IgD-negative memory B cell (primary cell): ENCODE measurements around the gene LRRC17. TPM values are rescaled to one million over a fixed set of nuclear protein-coding genes. Genes with fewer than 3 reads are reported as not detected.

Source experiments
- H3K27ac Mint-ChIP-seq, 3 donors: one replicate each; pipeline ENCODE4 v1.8.0; 2020 to 2022; ENCODE audit warnings: mild to moderate bottlenecking in 3 of 3, mixed read lengths in 3 of 3, moderate library complexity in 1 of 3
- H3K27me3 Mint-ChIP-seq: one replicate; pipeline ENCODE4 v1.8.0; 2021; ENCODE audit warnings: mixed read lengths
- H3K36me3 Mint-ChIP-seq: one replicate; pipeline ENCODE4 v1.8.0; 2020; ENCODE audit warnings: mild to moderate bottlenecking, mixed read lengths
- H3K4me1 Mint-ChIP-seq, 3 donors: one replicate each; pipeline ENCODE4 v1.8.0; 2020 to 2022; ENCODE audit warnings: mixed read lengths in 3 of 3, mild to moderate bottlenecking in 1 of 3
- H3K4me3 Mint-ChIP-seq, 4 donors: one replicate each; pipeline ENCODE4 v1.8.0; 2020 to 2022; ENCODE audit warnings: mild to moderate bottlenecking in 4 of 4, mixed read lengths in 4 of 4, moderate library complexity in 3 of 4
- H3K9me3 Mint-ChIP-seq, 3 donors: one replicate each; pipeline ENCODE4 v1.8.0; 2020 to 2021; ENCODE audit warnings: mixed read lengths in 3 of 3, mild to moderate bottlenecking in 1 of 3
- polyA plus RNA-seq: library from polyadenylated mRNA; unstranded; fragments of 300-500 nt; fragmentation: Illumina TruSeq; gene quantifications from one replicate; pipeline ENCODE4 v1.2.3, GENCODE V29; 2021

Gene LRRC17, protein sequence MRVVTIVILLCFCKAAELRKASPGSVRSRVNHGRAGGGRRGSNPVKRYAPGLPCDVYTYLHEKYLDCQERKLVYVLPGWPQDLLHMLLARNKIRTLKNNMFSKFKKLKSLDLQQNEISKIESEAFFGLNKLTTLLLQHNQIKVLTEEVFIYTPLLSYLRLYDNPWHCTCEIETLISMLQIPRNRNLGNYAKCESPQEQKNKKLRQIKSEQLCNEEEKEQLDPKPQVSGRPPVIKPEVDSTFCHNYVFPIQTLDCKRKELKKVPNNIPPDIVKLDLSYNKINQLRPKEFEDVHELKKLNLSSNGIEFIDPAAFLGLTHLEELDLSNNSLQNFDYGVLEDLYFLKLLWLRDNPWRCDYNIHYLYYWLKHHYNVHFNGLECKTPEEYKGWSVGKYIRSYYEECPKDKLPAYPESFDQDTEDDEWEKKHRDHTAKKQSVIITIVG
- polyA plus RNA-seq = not detected

DNA sequence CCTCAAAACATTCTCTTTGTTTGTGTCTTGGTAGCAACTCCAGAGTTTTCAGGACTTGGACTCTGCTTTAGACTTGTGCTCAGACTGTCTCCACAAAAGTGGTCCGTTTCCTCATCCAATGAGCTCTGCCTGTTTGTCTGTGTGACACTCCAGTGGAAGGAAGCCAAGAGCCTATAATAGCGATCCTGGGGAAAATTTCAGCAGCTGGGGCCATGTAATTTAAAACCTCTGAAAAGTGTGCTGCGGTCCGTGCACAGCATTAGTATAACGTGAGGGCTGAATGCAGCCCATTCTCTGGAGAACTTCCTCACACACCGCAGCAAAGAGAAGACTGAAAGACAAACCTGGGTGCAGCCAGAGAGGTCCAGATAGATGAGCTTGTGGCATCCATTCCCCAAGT is at the start of gene LRRC17:
Gene LRRC17 (plus strand): TSS at position 259 of the 400 bp plus-strand sequence. CDS start 20,914 bp downstream, outside the sequence.
- Mint-ChIP-seq H3K9me3 (no peaks in the 10 kb centered on the region), H3K4me1 (peaks cover 0 to 4% (median 0%) of the 10 kb centered on the region in 3 donors), H3K36me3 (peaks cover 5% of the 10 kb centered on the region), H3K27ac (no peak within 1 kb of the TSS), H3K4me3 (peak within 1 kb of the TSS in 1 of 4 donors; percentile 63), H3K27me3 (peaks cover 1% of the 10 kb centered on the region)

DNA sequence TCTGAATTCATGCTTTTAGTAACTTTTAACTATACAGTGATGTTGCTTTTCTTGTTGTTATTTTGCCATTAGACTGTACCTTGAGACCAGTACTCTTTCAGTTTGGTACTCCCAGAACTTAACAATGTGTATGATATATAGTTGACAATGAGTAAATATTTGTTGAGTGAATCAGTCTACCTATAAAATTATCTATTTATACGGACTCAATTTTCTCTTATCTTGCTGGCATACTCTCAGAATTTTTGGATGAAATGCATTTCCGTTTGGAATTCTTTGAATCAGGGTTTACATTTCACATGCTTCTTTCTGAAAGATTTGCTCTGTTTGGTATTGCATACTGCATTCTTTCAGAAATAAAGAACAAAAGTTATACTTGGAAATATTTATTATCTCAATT is 47.8 kb upstream of the LRRC17 start:
- Mint-ChIP-seq H3K9me3 (no peaks in the 10 kb centered on the region), H3K4me1 (peaks cover 0 to 2% (median 2%) of the 10 kb centered on the region in 3 donors), H3K36me3 (no peaks in the 10 kb centered on the region), H3K27me3 (no peaks in the 10 kb centered on the region), H3K27ac (no peak overlapping the region), H3K4me3 (no peak overlapping the region)

DNA sequence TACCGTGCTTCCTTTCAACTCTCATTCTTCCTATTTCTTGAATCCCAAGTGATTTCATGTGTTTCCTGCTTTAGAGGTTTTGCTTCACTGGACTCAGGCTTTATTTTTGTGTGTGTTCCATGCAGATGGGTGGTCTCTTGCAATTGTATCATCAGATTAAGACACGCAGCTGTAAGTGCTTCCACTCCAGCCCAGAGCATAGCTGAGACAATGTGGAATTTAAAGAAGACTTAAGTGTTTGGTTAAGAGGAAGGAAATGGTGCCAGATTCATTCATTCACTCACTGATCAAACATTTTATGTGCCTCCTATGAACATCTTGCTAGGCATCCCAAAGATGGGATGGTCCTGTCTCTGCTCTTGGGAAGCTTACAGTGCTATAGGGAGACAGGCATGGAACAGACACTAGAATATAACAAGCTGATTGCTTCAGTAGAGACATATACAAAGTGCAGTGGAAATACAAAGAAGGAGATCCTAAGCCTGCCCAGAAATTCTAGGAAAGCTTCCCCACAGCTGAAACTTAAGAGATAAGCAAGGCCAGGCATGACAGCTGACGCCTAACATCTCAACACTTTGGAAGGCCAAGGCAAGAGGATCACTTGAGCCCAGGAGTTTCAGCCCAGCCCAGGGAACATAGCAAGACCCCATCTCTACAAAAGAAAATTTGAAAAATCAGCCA is 46.1 kb upstream of the LRRC17 start:
- H3K27me3 Mint-ChIP-seq = no peaks in the 10 kb centered on the region

DNA sequence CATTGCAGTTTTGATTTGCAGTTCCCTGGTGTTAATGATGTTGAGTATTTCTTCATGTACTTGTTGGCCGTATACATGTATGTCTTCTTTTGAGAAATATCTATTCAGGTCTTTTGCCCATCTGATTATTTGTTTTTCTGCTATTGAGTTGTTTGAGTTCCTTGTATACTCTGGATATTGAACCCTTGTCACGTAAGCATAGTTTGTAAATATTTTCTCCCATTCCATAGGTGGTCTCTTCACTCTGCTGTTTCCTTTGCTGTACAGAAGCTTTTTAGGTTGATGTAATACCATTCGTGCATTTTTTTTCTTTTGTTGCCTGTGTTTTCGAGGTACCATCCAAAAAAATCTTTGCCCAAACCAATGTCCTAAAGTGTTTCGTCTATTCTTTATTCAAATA is 43.6 kb upstream of the LRRC17 start:
- peaks cover 0 to 4% (median 2%) of the 10 kb centered on the region in 3 donors for H3K4me1 Mint-ChIP-seq
- H3K27ac Mint-ChIP-seq = no peak overlapping the region
- H3K36me3 Mint-ChIP-seq = peaks cover 5% of the 10 kb centered on the region
- H3K9me3 Mint-ChIP-seq = peaks cover 0 to 2% (median 0%) of the 10 kb centered on the region in 3 donors
- H3K4me3 Mint-ChIP-seq = no peak overlapping the region
- H3K27me3 Mint-ChIP-seq = no peaks in the 10 kb centered on the region

More for the DNA sequence above, 46.1 kb upstream of the LRRC17 start:
- peaks cover 4% of the 10 kb centered on the region for H3K36me3 Mint-ChIP-seq
- H3K27ac Mint-ChIP-seq = no peak overlapping the region
- H3K4me1 Mint-ChIP-seq = peaks cover 0 to 2% (median 2%) of the 10 kb centered on the region in 3 donors
- peaks cover 0 to 2% (median 0%) of the 10 kb centered on the region in 3 donors for H3K9me3 Mint-ChIP-seq
- H3K4me3 Mint-ChIP-seq = no peak overlapping the region

DNA sequence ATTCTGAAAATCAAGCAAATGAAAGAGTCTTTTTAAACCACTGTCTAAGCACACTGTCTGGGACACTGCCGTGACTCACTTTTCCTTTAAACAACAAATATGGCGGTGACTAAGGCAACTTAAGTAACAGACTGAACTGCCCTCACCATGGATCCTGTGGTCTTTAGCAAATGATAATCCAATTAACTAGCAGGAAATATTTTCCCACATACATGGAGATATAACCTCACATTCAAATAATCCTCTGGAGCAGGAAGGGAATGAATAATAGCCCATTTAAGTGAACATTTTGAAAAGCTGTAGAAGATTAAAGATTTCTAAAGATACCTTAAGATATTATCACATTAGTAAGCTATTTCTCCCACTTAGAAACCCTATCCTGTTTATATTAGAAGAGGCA is 40.3 kb upstream of the LRRC17 start:
- H3K27me3 Mint-ChIP-seq = no peaks in the 10 kb centered on the region
- peaks cover 0 to 2% (median 0%) of the 10 kb centered on the region in 3 donors for H3K4me1 Mint-ChIP-seq
- H3K9me3 Mint-ChIP-seq = peaks cover 0 to 2% (median 0%) of the 10 kb centered on the region in 3 donors
- H3K4me3 Mint-ChIP-seq = no peak overlapping the region
- no peak overlapping the region for H3K27ac Mint-ChIP-seq
- peaks cover 8% of the 10 kb centered on the region for H3K36me3 Mint-ChIP-seq

DNA sequence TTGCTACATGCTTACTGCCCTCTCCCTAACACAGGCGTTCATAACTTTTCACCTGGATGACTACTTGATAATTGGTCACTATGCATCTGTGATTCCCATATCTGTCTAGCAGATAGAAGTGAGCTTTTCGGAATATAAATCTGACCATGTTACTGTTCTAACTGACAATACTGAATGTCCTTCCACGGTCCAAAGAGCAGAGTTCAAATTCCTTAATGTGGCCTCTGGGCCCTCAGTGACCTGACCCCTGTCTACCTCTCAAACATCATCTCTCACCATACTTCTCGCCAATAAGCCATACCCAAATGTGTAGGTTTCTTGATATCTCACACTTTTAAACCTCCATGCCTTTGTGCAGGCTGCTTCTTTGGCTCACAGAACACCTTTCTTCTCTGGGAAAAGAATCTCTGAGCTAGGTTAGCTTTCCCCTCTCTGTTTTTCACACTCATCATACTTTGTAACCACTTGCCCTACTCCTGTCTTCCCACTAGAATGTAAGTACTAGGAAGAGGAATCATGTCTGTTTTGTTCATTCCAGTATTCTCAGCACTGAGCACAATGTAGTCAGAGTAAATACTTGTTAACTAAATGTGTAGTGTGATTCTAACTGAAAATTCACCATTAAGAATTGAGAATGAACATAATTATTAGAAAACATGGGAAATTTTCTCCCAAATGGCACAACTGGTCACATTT is 39.2 kb upstream of the LRRC17 start:
- H3K36me3 Mint-ChIP-seq = peaks cover 8% of the 10 kb centered on the region
- no peak overlapping the region for H3K27ac Mint-ChIP-seq
- H3K4me3 Mint-ChIP-seq = no peak overlapping the region
- no peaks in the 10 kb centered on the region for H3K27me3 Mint-ChIP-seq
- peaks cover 0 to 2% (median 0%) of the 10 kb centered on the region in 3 donors for H3K9me3 Mint-ChIP-seq
- H3K4me1 Mint-ChIP-seq = peaks cover 0 to 2% (median 0%) of the 10 kb centered on the region in 3 donors

DNA sequence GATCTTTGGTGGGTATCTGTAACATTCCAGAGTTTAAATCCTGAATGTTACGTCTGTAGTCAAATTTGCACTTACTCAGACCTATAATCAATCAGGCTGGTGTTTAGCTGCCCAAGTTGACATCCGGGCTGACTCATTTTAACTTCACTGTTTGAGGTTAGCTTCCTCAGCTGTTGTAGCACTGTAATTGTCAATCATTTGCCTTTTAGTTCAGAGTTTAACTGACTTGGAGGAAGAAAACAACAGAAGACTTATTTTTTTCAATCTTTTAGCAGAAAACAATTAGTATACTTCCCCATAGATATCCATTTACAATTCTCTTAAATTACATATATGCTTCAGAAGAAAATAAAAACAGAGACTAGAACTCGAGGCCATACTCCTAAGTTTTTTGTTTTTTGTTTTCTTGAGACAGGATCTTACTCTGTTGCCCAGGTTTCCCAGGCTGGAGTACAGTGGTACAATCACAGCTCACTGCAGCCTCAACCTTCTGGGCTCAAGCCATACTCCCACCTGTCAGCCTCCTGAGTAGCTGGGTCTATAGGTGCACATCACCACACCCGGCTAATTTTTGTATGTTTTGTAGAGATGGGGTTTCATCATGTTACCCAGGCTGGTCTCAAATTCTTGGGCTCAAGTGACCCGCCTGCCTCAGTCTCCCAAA is 38.5 kb upstream of the LRRC17 start:
- Mint-ChIP-seq H3K36me3 (peaks cover 8% of the 10 kb centered on the region), H3K4me1 (peaks cover 0 to 2% (median 0%) of the 10 kb centered on the region in 3 donors), H3K9me3 (peaks cover 0 to 2% (median 0%) of the 10 kb centered on the region in 3 donors), H3K27me3 (no peaks in the 10 kb centered on the region), H3K27ac (no peak overlapping the region), H3K4me3 (no peak overlapping the region)

DNA sequence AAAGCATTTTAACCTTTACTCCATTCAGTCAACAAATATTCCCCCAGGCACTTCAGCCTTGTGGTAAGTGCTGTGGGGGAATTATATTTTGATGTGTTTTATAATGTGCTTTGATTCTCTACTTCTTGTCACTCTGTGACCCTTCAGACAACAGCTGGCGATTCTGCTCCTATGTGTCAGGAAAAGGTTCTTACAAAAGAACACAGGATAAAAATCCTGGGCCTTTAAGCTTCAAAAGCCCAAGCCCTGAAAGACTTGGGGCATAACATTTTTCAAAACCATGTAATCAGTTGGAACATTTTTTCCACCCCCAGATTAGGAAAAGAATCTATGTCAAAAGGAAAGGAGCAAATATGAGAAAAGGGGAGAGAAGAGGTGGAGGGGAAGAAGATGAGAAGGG is 37.8 kb upstream of the LRRC17 start:
- H3K4me1 Mint-ChIP-seq = peaks cover 0 to 2% (median 0%) of the 10 kb centered on the region in 3 donors
- peaks cover 0 to 2% (median 0%) of the 10 kb centered on the region in 3 donors for H3K9me3 Mint-ChIP-seq
- H3K4me3 Mint-ChIP-seq = no peak overlapping the region
- peak overlapping the region in 1 of 3 donors; percentile 44 for H3K27ac Mint-ChIP-seq
- peaks cover 8% of the 10 kb centered on the region for H3K36me3 Mint-ChIP-seq
- no peaks in the 10 kb centered on the region for H3K27me3 Mint-ChIP-seq

DNA sequence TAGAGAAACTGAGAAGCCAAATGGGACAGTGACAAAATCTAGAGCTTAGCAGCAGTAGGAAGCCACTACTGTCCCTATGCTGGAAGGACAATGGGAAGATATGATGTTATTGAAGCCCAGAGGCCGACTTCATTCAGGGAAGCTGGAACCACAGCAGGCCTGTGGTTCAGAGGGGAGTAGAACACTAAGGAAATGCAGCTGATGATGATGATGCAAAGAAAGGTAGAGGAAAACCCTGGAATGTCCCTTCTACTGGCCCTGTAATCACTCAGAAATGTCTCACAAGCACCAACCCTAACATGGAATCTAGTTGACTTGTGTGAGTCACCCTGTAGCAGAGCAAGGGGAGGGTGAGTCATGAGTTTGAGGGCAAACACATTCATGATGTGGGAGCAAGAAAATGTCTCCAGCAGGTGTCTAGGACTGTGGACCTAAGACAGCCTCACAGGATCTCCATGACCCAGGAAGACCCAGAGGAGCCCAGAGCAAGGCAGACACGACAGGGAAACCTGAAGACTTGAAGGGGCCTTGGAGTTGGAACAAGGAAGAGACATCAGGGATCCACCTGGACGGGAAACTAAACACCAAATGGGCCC is 37.0 kb upstream of the LRRC17 start:
- H3K27me3 Mint-ChIP-seq = peaks cover 1% of the 10 kb centered on the region
- peak overlapping the region in 1 of 3 donors; percentile 44 for H3K27ac Mint-ChIP-seq
- H3K4me3 Mint-ChIP-seq = no peak overlapping the region
- no peaks in the 10 kb centered on the region for H3K9me3 Mint-ChIP-seq
- peaks cover 0 to 2% (median 0%) of the 10 kb centered on the region in 3 donors for H3K4me1 Mint-ChIP-seq
- peaks cover 10% of the 10 kb centered on the region for H3K36me3 Mint-ChIP-seq

DNA sequence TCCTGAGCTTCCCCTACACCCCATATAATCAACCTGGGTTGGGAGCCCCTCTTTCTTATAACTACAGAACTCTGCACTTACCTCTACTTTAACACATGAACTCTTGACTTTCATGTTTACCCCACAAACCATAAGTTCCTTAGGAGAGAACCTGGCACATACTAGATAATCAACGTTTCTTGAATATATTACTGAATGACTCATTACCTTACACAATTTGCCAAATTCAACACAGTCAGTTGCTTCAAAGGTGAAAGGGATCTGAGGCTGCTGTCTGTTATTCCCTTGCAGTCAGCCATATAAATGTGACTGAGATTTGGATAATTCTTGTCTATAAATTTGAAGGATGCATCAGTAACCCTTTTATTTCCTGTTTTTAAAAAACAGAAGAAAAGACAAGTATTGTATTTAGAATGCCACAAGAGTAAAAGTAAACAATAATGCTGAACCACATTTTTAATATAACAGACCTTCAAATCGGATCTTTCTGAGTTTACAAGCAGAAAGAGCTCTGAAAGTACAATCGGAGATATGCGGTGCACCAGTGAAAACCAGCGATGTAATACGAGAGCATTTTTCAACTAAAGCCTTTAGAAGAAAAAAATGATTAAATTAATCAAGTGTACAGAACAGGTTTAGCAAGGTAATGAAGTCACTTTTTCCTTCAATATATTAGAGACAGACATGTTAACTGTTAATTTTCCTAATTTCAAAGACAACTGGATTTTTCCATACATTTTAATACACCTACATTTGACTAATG is 29.5 kb upstream of the LRRC17 start:
- Mint-ChIP-seq H3K9me3 (no peaks in the 10 kb centered on the region), H3K4me3 (no peak overlapping the region), H3K27me3 (peaks cover 1% of the 10 kb centered on the region), H3K27ac (peak overlapping the region in 1 of 3 donors; percentile 10), H3K4me1 (no peaks in the 10 kb centered on the region), H3K36me3 (peaks cover 8% of the 10 kb centered on the region)

DNA sequence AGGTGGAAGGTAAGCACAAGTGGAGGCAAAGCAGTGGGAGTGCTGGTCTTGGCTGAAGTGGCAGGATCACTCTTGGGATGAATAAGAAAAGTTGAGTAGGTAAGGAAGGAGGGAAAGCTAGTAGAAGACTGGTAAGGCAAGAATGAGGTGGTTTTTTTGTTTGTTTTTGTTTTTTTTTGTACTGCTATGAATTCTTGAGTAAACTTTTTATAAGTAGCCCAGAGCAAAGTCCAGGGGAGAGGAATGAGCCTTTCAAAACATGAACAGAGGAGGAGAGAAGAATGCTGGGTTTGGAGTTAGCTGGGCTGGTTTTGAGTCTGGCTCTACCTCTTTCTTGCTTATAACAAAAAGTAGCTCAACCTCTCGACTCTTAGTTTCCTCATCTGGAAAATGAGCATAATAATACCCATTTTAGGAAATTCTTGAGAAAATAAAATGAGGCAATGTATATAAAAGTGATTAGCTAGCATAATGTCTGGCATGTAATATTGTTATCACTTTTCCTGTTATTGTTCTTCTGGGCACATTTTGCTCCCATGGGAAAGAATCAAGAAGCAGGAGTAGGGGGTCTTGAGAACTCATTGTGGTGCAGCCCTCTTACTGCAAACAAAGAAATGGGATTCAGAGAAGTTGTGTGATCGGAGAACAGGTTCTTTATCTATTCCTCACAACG is 24.1 kb upstream of the LRRC17 start:
- Mint-ChIP-seq H3K27ac (no peak overlapping the region), H3K36me3 (peaks cover 4% of the 10 kb centered on the region), H3K27me3 (no peaks in the 10 kb centered on the region), H3K4me3 (no peak overlapping the region), H3K4me1 (peaks cover 0 to 6% (median 0%) of the 10 kb centered on the region in 3 donors), H3K9me3 (no peaks in the 10 kb centered on the region)

DNA sequence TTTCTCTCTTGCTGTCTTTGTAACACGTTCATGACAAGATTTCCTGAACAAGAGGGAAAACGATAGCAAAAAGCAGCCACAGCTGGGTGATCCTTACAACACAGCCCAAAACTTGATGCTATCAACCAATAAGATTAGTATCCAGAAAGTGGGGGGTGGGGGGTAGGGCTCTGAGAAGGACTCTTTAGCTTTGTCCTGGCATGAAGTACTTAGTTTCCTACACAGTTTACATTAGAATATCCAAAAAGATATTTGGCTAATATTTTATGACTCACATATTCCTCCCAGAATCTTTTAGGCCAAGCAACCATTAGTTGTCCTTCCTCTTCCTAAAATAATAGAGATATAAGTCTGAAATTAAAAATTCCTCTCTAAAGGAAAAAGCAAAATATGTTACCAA is 22.9 kb upstream of the LRRC17 start:
- H3K27ac Mint-ChIP-seq = no peak overlapping the region
- peaks cover 0 to 6% (median 0%) of the 10 kb centered on the region in 3 donors for H3K4me1 Mint-ChIP-seq
- H3K27me3 Mint-ChIP-seq = no peaks in the 10 kb centered on the region
- no peak overlapping the region for H3K4me3 Mint-ChIP-seq
- H3K36me3 Mint-ChIP-seq = peaks cover 4% of the 10 kb centered on the region
- no peaks in the 10 kb centered on the region for H3K9me3 Mint-ChIP-seq

DNA sequence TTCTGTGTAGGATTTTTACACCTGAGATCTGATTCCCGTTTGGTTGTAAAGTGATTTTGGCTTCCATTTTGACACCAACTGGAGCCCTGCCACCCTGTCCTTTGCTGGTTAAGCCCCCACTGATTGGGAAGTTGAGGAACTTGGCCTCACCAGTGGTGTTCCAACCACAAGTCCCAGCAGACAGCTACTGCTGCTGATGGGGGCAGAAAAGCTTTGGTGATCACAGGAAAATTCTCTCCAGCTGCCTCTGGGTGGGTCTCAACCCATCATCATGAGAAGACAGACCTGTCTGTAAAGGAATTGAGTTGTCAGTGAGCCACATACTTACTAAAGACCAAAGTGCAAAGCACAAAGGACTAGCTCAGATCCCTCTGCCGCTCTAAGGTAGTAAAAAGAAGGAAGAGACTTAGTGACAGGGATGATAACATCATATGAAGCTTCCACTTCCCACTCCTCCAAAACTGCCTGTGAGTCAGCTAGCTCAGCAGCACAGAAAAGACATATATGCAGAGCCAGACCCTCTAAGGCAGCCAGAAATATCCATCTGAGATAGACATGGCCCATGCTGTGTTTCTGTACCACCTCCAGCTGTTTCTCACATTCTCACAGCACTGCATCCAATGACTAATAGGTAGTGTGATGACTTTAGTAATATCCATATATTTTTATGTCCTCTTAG is 22.4 kb upstream of the LRRC17 start:
- Mint-ChIP-seq H3K4me1 (peaks cover 0 to 6% (median 0%) of the 10 kb centered on the region in 3 donors), H3K36me3 (peaks cover 1% of the 10 kb centered on the region), H3K27ac (no peak overlapping the region), H3K9me3 (no peaks in the 10 kb centered on the region), H3K27me3 (no peaks in the 10 kb centered on the region), H3K4me3 (no peak overlapping the region)
